ENCODE results near the gene L3MBTL1. TPM values are rescaled to one million over a fixed set of nuclear protein-coding genes. Genes with fewer than 3 reads are reported as not detected.

Gene L3MBTL1
- total RNA-seq, 2 experiments from 2014 or later, result 6.7 to 7.9 TPM

Other genes starting within 250 kb of the L3MBTL1 start
- gene SRSF6, start 49.8 kb upstream of the L3MBTL1 start, total RNA-seq, result 100 to 1,000 TPM; 166 to 172 TPM
- gene SGK2, start 51.3 kb downstream of the L3MBTL1 start, total RNA-seq, result under 1 TPM; 0.37 to 0.40 TPM
- gene IFT52, start 83.2 kb downstream of the L3MBTL1 start, total RNA-seq, result 10 to 100 TPM; 14.0 to 15.8 TPM
- 100 to 1,000 TPM; 106 to 110 TPM for gene MYBL2, start 159.4 kb downstream of the L3MBTL1 start, total RNA-seq
- gene GTSF1L, start 219.3 kb downstream of the L3MBTL1 start, total RNA-seq, result not detected